IMR-90 (cell line): Measurements from ENCODE around the gene CPEB1. TPM values are rescaled to one million over a fixed set of nuclear protein-coding genes. Genes with fewer than 3 reads are reported as not detected.

ENCODE experiments used
- RAD21 ChIP-seq: IDR thresholded peaks from 2 replicates; pipeline ENCODE4 v1.6.1; 2012; ENCODE audit warnings: low read length, improper control_type of control experiment
- RFX5 ChIP-seq: IDR thresholded peaks from 2 replicates; pipeline ENCODE4 v1.8.0; 2012; ENCODE audit warnings: low read depth, mild to moderate bottlenecking, low read length, moderate library complexity
- polyA plus RNA-seq, 3 experiments: library from polyadenylated mRNA; depleted of rRNA; stranded (reverse); fragments of >200 nt; gene quantifications; 2 replicates each; pipeline ENCODE4 v1.2.3, GENCODE V29; 2012; ENCODE audit warnings: low replicate concordance in 1 of 3
- total RNA-seq: library from RNA; depleted of rRNA; stranded (reverse); fragments of >200 nt; gene quantifications from 2 replicates; pipeline ENCODE4 v1.2.3, GENCODE V29; 2012
- TF ChIP-seq, protein P1 (sequence below): conservative IDR thresholded peaks from 2 replicates; pipeline ENCODE4 v1.5.1; 2012; ENCODE audit warnings: mild to moderate bottlenecking, low read depth, low read length, improper control_type of control experiment

CPEB1 gene
- total and polyA plus RNA-seq, 2 of the 4 experiments (the other 2 are of a cell fraction), result 8.9 to 12.5 TPM

DNA sequence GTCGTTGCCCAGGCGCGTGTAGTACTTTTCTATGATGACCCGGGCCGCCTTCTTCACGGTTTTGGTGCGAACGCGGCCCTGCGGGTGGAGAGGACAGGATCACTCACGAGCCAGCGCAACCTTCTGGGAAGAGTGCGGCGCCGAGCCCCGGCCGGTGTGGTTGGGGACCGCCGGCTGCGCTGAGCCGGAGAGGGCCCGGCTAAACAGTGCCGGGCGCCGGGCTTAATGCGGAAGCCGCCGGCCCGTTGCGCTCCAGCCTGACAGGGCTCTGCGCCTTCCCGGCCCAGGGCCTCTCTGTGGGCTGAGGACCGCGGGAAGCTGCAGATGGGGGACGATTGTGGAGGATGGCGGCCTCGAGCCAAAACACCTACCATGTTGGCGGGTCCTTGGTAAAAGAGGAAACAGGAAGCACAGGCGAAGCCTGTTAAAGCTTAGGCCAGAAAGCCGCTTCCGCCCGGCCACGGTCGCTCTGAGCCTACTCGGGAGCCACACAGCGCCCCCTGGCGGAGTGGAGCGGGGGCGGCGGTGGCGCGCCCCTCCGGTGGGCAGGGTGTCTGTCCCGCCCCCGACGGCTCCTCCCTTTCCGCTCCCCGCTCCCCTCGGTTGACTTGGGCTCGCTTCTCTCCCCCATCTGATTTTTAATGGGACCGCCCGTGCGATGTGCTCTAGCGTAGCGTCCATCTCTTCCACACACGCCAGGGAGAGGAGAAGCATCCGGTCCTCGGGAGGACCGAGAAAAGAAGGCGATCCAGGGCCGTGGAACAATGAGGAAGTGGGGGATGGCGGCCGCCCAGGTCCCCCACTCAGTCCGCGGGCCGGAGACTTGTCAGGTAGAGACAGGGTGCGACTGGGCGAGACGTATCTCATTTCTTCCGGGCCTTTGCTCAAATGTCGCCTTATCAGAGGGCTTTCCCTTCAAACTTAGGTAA, 106.8 kb downstream of the CPEB1 start, which contains the start of gene RPS17 (continued):
- TF ChIP-seq, protein P1, sequence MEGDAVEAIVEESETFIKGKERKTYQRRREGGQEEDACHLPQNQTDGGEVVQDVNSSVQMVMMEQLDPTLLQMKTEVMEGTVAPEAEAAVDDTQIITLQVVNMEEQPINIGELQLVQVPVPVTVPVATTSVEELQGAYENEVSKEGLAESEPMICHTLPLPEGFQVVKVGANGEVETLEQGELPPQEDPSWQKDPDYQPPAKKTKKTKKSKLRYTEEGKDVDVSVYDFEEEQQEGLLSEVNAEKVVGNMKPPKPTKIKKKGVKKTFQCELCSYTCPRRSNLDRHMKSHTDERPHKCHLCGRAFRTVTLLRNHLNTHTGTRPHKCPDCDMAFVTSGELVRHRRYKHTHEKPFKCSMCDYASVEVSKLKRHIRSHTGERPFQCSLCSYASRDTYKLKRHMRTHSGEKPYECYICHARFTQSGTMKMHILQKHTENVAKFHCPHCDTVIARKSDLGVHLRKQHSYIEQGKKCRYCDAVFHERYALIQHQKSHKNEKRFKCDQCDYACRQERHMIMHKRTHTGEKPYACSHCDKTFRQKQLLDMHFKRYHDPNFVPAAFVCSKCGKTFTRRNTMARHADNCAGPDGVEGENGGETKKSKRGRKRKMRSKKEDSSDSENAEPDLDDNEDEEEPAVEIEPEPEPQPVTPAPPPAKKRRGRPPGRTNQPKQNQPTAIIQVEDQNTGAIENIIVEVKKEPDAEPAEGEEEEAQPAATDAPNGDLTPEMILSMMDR, result peak; percentile 99
- TF ChIP-seq RFX5 (no peak), RAD21 (peak; percentile 43)
